Stimulated activated CD4-positive, alpha-beta T cell treated with anti-CD3 and anti-CD28 coated beads, Interleukin-4, amount 100 ng/mL, for 48 hours (primary cell): ENCODE data around the gene LHB.
"Not testable (repeated sequence)": the region's sequence is repeated elsewhere in the genome, so short reads cannot be mapped to it uniquely, and the experiment has no call there.

Experiments
- DNase-seq, 2 donors: peaks; one replicate each; pipeline ENCODE4 v3.0.0-alpha.2; 2020; ENCODE audit warnings: low read depth in 2 of 2

The LHB gene

GRCh38 chr19:49017041-49017665 is at the start of gene LHB:
Gene LHB (minus strand): TSS chr19:49017091. CDS start chr19:49017081, 10 bp downstream.
- no peak for DNase-seq

- no peak for DNase-seq
Measured at GRCh38 chr19:49065905-49066512, 49.1 kb upstream of the LHB start.

- no peak for DNase-seq
Measured at GRCh38 chr19:49064768-49065611, 48.1 kb upstream of the LHB start, which contains the start of gene NTF4. Gene NTF4 (minus strand): TSS chr19:49064818. CDS start chr19:49061997, 2,821 bp downstream.

GRCh38 chr19:49064029-49064629 is 47.2 kb upstream of the LHB start:
- DNase-seq, result no peak

GRCh38 chr19:49061445-49061844 is 44.6 kb upstream of the LHB start:
- DNase-seq, result no peak

- DNase-seq, result no peak
Measured at GRCh38 chr19:49061000-49061399, 44.1 kb upstream of the LHB start.

- no peak for DNase-seq
Measured at GRCh38 chr19:49059053-49059452, 42.2 kb upstream of the LHB start.

GRCh38 chr19:49058562-49058961 is 41.7 kb upstream of the LHB start:
- DNase-seq, result peak in 1 of 2 donors; percentile 24

GRCh38 chr19:49057636-49058234 is 40.8 kb upstream of the LHB start, which contains the start of gene CGB7:
Gene CGB7 (minus strand): TSS chr19:49057749. CDS start chr19:49055375, 2,374 bp downstream.
- DNase-seq, result peak; percentile 22 to 47

- DNase-seq, result not testable (repeated sequence)
Measured at GRCh38 chr19:49056902-49057596, 40.2 kb upstream of the LHB start.

- DNase-seq, result peak; percentile 24 to 26
Measured at GRCh38 chr19:49056101-49056901, 39.4 kb upstream of the LHB start.

- not testable (repeated sequence) for DNase-seq
Measured at GRCh38 chr19:49050376-49051033, 33.6 kb upstream of the LHB start.

- DNase-seq, result not testable (repeated sequence)
Measured at GRCh38 chr19:49049834-49050233, 32.9 kb upstream of the LHB start.

- DNase-seq, result not testable (repeated sequence)
Measured at GRCh38 chr19:49049011-49049410, 32.1 kb upstream of the LHB start, which contains the start of gene CGB8. Gene CGB8 (minus strand): TSS chr19:49049111. CDS start chr19:49048739, 372 bp downstream.

- not testable (repeated sequence) for DNase-seq
Measured at GRCh38 chr19:49043548-49043947, 26.7 kb upstream of the LHB start, which contains the start of gene CGB5. Gene CGB5 (plus strand): TSS chr19:49043848. CDS start chr19:49044210, 362 bp downstream.

GRCh38 chr19:49042666-49043065 is 25.8 kb upstream of the LHB start:
- DNase-seq, result not testable (repeated sequence)

GRCh38 chr19:49042177-49042576 is 25.3 kb upstream of the LHB start:
- DNase-seq, result no peak

- DNase-seq, result not testable (repeated sequence)
Measured at GRCh38 chr19:49039736-49040135, 22.8 kb upstream of the LHB start.
